Endodermal cell (in vitro differentiated cells): ENCODE data around the gene CBLB. TPM values are rescaled to one million over a fixed set of nuclear protein-coding genes. Genes with fewer than 3 reads are reported as not detected.

Source experiments
- DNase-seq: peaks from one replicate; pipeline ENCODE4 v3.0.0-alpha.2; 2017
- H3K27ac ChIP-seq: 2 replicates; pipeline ENCODE4 v1.5.1; 2013; ENCODE audit warnings: mild to moderate bottlenecking, low read depth, low read length, moderate library complexity
- H3K27me3 ChIP-seq: 2 replicates; pipeline ENCODE4 v1.6.1; 2013; ENCODE audit warnings: mild to moderate bottlenecking, low read length, moderate library complexity; ENCODE audit not compliant: insufficient read depth, control insufficient read depth, poor library complexity, severe bottlenecking
- H3K36me3 ChIP-seq: 2 replicates; pipeline ENCODE4 v1.7.0; 2013; ENCODE audit warnings: mild to moderate bottlenecking, low read length, moderate library complexity; ENCODE audit not compliant: control insufficient read depth, insufficient read depth
- H3K4me1 ChIP-seq: one replicate; pipeline ENCODE4 v1.7.0; 2013; ENCODE audit warnings: low read length; ENCODE audit not compliant: control insufficient read depth, insufficient read depth
- H3K4me3 ChIP-seq: 2 replicates; pipeline ENCODE4 v1.5.1; 2013; ENCODE audit warnings: mild to moderate bottlenecking, low read length, moderate library complexity
- H3K9ac ChIP-seq: 2 replicates; pipeline ENCODE4 v1.6.1; 2013; ENCODE audit warnings: mild to moderate bottlenecking, low read length, moderate library complexity; ENCODE audit not compliant: poor library complexity, severe bottlenecking; ENCODE audit errors: extremely low read depth
- H3K9me3 ChIP-seq: 2 replicates; pipeline ENCODE4 v1.6.1; 2013; ENCODE audit warnings: mild to moderate bottlenecking, low read length, moderate library complexity; ENCODE audit not compliant: control insufficient read depth
- H3K27ac Mint-ChIP-seq: 2 replicates; pipeline ENCODE4 v1.8.0; 2020; ENCODE audit warnings: mixed read lengths
- H3K27me3 Mint-ChIP-seq: 2 replicates; pipeline ENCODE4 v1.8.0; 2021; ENCODE audit warnings: mild to moderate bottlenecking, mixed read lengths; ENCODE audit not compliant: insufficient read depth
- H3K36me3 Mint-ChIP-seq: 2 replicates; pipeline ENCODE4 v1.8.0; 2020; ENCODE audit warnings: low read depth, mixed read lengths
- H3K4me1 Mint-ChIP-seq: 2 replicates; pipeline ENCODE4 v1.8.0; 2020; ENCODE audit warnings: mixed read lengths
- H3K4me3 Mint-ChIP-seq: 2 replicates; pipeline ENCODE4 v1.8.0; 2020; ENCODE audit warnings: mild to moderate bottlenecking, moderate library complexity, mixed read lengths
- H3K9me3 Mint-ChIP-seq: 2 replicates; pipeline ENCODE4 v1.8.0; 2020; ENCODE audit warnings: mild to moderate bottlenecking, mixed read lengths
- WGBS, 2 experiments: methylation state at CpG; one replicate each; pipeline versions ENCODE4 v1.1.5 to v1.1.7; 2013; ENCODE audit warnings: missing lambda C conversion rate in 2 of 2, mixed read lengths in 1 of 2; ENCODE audit not compliant: insufficient coverage in 1 of 2, insufficient read length in 1 of 2; 5-methylcytosine and 5-hydroxymethylcytosine counted together
- total RNA-seq, 2 donors: library from RNA; stranded (reverse); fragmentation: NEBNext Ultra II Directional in 1 of 2; extraction: Animal tissue kit (Norgen Biotek cat#: 25700) in 1 of 2; gene quantifications; 2 replicates in 1 of 2; 3 replicates in 1 of 2; pipeline ENCODE4 v1.2.1, GENCODE V29; 2021
- TF ChIP-seq, protein P1 (sequence below): fragments of 200-600 bp; sonication (generic); conservative IDR thresholded peaks from 2 replicates; pipeline ENCODE4 v1.5.0; 2021; ENCODE audit warnings: antibody characterized with exemption, mild to moderate bottlenecking

The CBLB gene
- total RNA-seq, 2 donors from 2014 or later: 45.4 to 60.5 TPM

DNA sequence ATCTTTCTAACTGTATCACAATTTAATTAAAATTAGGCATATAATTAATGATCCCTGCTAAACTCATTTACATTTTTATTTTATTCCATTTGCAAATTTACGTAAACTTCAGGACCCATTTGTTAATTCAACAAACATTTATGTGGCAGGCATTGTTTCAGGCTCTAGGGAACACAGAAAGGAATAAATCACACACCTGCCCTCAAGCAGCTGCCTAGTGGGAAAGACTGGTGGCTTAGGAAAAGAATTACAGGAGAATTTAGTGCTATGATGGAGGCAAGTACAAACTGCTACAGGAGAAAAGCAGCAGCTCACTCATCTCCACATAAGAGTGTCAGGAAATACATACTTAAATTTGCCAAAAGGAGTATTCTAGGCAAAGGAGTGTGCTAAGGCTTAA is 11.2 kb downstream of the CBLB start:
- TF ChIP-seq, protein P1, sequence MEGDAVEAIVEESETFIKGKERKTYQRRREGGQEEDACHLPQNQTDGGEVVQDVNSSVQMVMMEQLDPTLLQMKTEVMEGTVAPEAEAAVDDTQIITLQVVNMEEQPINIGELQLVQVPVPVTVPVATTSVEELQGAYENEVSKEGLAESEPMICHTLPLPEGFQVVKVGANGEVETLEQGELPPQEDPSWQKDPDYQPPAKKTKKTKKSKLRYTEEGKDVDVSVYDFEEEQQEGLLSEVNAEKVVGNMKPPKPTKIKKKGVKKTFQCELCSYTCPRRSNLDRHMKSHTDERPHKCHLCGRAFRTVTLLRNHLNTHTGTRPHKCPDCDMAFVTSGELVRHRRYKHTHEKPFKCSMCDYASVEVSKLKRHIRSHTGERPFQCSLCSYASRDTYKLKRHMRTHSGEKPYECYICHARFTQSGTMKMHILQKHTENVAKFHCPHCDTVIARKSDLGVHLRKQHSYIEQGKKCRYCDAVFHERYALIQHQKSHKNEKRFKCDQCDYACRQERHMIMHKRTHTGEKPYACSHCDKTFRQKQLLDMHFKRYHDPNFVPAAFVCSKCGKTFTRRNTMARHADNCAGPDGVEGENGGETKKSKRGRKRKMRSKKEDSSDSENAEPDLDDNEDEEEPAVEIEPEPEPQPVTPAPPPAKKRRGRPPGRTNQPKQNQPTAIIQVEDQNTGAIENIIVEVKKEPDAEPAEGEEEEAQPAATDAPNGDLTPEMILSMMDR: no peak
- no peaks in the 10 kb centered on the region for H3K27me3 Mint-ChIP-seq
- no peak overlapping the region for H3K4me3 Mint-ChIP-seq
- Histone ChIP-seq H3K36me3 (peaks cover 21% of the 10 kb centered on the region), H3K27me3 (no peaks in the 10 kb centered on the region), H3K4me1 (no peaks in the 10 kb centered on the region), H3K9me3 (no peaks in the 10 kb centered on the region), H3K4me3 (no peak overlapping the region), H3K27ac (no peak overlapping the region), H3K9ac (no peak overlapping the region)
- WGBS, 2 experiments: 100% methylated on average over 1 of the region's 1 CpG; no CpG with 5 or more reads in 1 of the 2 experiments
- no peak overlapping the region for H3K27ac Mint-ChIP-seq
- H3K9me3 Mint-ChIP-seq: no peaks in the 10 kb centered on the region
- peaks cover 46% of the 10 kb centered on the region for H3K36me3 Mint-ChIP-seq
- no peaks in the 10 kb centered on the region for H3K4me1 Mint-ChIP-seq
- DNase-seq: no peak

DNA sequence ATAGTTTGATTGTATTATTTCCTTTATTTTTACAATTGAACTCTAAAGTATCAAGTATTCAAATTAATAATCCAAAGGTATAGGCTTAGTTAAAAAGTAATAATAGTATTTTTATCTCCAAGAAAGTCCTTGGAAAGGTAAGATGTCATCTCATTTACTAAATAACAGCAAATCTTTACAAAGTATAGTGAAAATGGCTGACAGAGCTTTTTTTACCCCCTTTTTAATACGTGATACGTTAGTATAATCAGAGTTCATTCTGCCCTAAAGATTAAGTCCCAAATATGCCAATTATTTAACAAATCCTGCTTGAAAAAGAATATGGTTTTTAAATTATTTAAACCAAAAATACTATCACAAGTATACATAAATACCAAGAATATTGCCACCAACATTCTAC is 12.2 kb downstream of the CBLB start:
- Histone ChIP-seq H3K27me3 (no peaks in the 10 kb centered on the region), H3K36me3 (peaks cover 21% of the 10 kb centered on the region), H3K27ac (no peak overlapping the region), H3K9me3 (no peaks in the 10 kb centered on the region), H3K4me1 (no peaks in the 10 kb centered on the region), H3K9ac (no peak overlapping the region), H3K4me3 (no peak overlapping the region)
- Mint-ChIP-seq H3K27me3 (no peaks in the 10 kb centered on the region), H3K4me3 (no peak overlapping the region), H3K4me1 (no peaks in the 10 kb centered on the region), H3K9me3 (no peaks in the 10 kb centered on the region), H3K36me3 (peaks cover 48% of the 10 kb centered on the region), H3K27ac (no peak overlapping the region)
- 93% methylated on average over 2 of the region's 2 CpGs; no CpG with 5 or more reads in 1 of the 2 experiments for WGBS, 2 experiments
- no peak for DNase-seq
- TF ChIP-seq, protein P1: no peak

DNA sequence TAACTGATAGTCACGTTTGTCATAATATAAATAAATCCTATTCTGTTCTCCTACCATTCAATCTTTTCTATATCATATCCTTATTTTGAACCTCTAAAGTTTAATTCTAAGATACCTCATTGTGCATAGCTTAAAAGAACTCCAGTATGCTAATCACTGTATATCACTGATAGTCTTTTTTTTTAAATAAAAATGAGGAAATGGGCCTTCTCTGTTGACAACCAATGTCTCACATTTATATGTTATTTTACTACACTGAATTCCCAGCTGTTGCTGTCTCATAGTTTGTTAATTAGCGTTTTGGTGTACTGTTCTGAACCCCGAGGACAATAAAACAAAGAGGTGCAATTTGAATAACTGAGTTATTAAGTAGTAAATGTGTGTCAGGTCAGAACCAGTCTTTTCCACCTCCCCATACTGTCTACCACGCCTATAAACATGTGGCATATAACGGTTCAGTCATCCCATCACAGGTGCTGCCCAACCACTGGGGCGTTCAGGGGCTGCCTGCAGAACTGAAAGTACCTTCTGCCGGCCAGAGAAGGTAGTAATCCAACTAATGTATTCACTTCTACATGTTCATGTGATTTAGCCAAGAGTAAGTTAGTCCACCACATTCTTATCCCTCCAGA is 14.9 kb downstream of the CBLB start:
- Mint-ChIP-seq H3K36me3 (peaks cover 48% of the 10 kb centered on the region), H3K4me3 (no peak overlapping the region), H3K4me1 (no peaks in the 10 kb centered on the region), H3K27me3 (no peaks in the 10 kb centered on the region), H3K9me3 (no peaks in the 10 kb centered on the region), H3K27ac (no peak overlapping the region)
- TF ChIP-seq, protein P1: no peak
- no peak for DNase-seq
- H3K4me3 ChIP-seq: no peak overlapping the region
- H3K9ac ChIP-seq: no peak overlapping the region
- H3K27me3 ChIP-seq: no peaks in the 10 kb centered on the region
- no peaks in the 10 kb centered on the region for H3K9me3 ChIP-seq
- no peaks in the 10 kb centered on the region for H3K4me1 ChIP-seq
- 90 to 95% methylated on average over 4 to 7 of the region's 7 CpGs for WGBS, 2 experiments
- H3K27ac ChIP-seq: no peak overlapping the region
- H3K36me3 ChIP-seq: peaks cover 9% of the 10 kb centered on the region
